IMR-90 (cell line): Measurements from ENCODE around the gene GRIN2A. TPM values are rescaled to one million over a fixed set of nuclear protein-coding genes. Genes with fewer than 3 reads are reported as not detected.

Experiments used
- ATAC-seq: fragments of 200-7000 bp; cut with Tn5 transposase; 2 replicates; pipeline ENCODE4 v1.9.1; 2020; ENCODE audit warnings: low read depth, mild to moderate bottlenecking, moderate library complexity
- BruUV-seq: library from RNA; stranded (reverse); fragments of 400-500 nt; replicated peaks from 2 replicates; lab custom pipeline; 2021; lab: Mats Ljungman, UMichigan
- CTCF ChIA-PET: fragments of 300-600 bp; formaldehyde crosslinking; extraction: SDS; loops from one replicate; lab custom pipeline; 2021; ENCODE audit warnings: antibody characterized with exemption; lab: Yijun Ruan, JAX
- POLR2A ChIA-PET: fragments of 300-600 bp; sonication (Branson Sonifier 250); formaldehyde crosslinking; loops from one replicate; lab custom pipeline; 2022; ENCODE audit warnings: antibody characterized with exemption; ENCODE audit not compliant: unreplicated experiment; lab: Charles Lee
- DNase-seq: peaks from one replicate; pipeline ENCODE4 v3.0.0; 2013
- H2AFZ ChIP-seq: replicated peaks from 2 replicates; pipeline ENCODE3; 2013; ENCODE audit warnings: low read length, mild to moderate bottlenecking; ENCODE audit not compliant: poor library complexity
- H2AK5ac ChIP-seq: 2 replicates; pipeline ENCODE4 v1.6.1; 2013; ENCODE audit warnings: low read depth, low read length, inconsistent platforms
- H2AK9ac ChIP-seq: replicated peaks from 2 replicates; pipeline ENCODE3; 2013; ENCODE audit warnings: mild to moderate bottlenecking, low read depth, low read length, moderate library complexity; ENCODE audit not compliant: poor library complexity
- H2BK120ac ChIP-seq: 2 replicates; pipeline ENCODE4 v1.6.1; 2013; ENCODE audit warnings: low read depth, low read length, inconsistent platforms
- H2BK15ac ChIP-seq: 3 replicates; pipeline ENCODE4 v1.6.1; 2013; ENCODE audit warnings: low read depth, low read length, inconsistent platforms
- H2BK20ac ChIP-seq: 2 replicates; pipeline ENCODE4 v1.6.1; 2013; ENCODE audit warnings: low read depth, mild to moderate bottlenecking, inconsistent platforms, low read length, moderate library complexity
- H2BK5ac ChIP-seq: 2 replicates; pipeline ENCODE4 v1.6.1; 2013; ENCODE audit warnings: mild to moderate bottlenecking, low read depth, low read length, inconsistent platforms; ENCODE audit not compliant: poor library complexity, severe bottlenecking
- H3K14ac ChIP-seq: replicated peaks from 2 replicates; pipeline ENCODE4 v1.6.1; 2013; ENCODE audit warnings: low read depth, low read length, inconsistent platforms
- H3K18ac ChIP-seq: 2 replicates; pipeline ENCODE4 v1.6.1; 2013; ENCODE audit warnings: low read depth, low read length, control low read depth
- H3K23ac ChIP-seq: 2 replicates; pipeline ENCODE4 v1.6.1; 2013; ENCODE audit warnings: low read depth, low read length, inconsistent platforms
- H3K27ac ChIP-seq: 2 replicates; pipeline ENCODE4 v1.5.1; 2013; ENCODE audit warnings: mild to moderate bottlenecking, control low read depth, low read length; ENCODE audit not compliant: insufficient read depth
- H3K27me3 ChIP-seq: 2 replicates; pipeline ENCODE4 v1.6.1; 2013; ENCODE audit warnings: low read length; ENCODE audit not compliant: control insufficient read depth, insufficient read depth
- H3K36me3 ChIP-seq: 2 replicates; pipeline ENCODE4 v1.6.1; 2013; ENCODE audit warnings: low read length, mixed read lengths; ENCODE audit not compliant: control insufficient read depth, insufficient read depth
- H3K4ac ChIP-seq: 2 replicates; pipeline ENCODE4 v1.6.1; 2013; ENCODE audit warnings: low read depth, low read length, inconsistent platforms
- H3K4me1 ChIP-seq: 2 replicates; pipeline ENCODE4 v1.6.1; 2013; ENCODE audit warnings: low read length, mixed read lengths; ENCODE audit not compliant: control insufficient read depth, insufficient read depth
- H3K4me2 ChIP-seq: 2 replicates; pipeline ENCODE4 v1.6.1; 2013; ENCODE audit warnings: low read depth, mild to moderate bottlenecking, control low read depth, low read length, moderate library complexity
- H3K4me3 ChIP-seq: 2 replicates; pipeline ENCODE4 v1.5.1; 2013; ENCODE audit warnings: low read depth, mild to moderate bottlenecking, control low read depth, low read length, moderate library complexity; ENCODE audit not compliant: insufficient read depth
- H3K56ac ChIP-seq: 2 replicates; pipeline ENCODE4 v1.6.1; 2013; ENCODE audit warnings: low read length, inconsistent platforms; ENCODE audit not compliant: insufficient read depth; ENCODE audit errors: extremely low read depth
- H3K79me1 ChIP-seq, 2 experiments: 2 replicates each; pipeline ENCODE4 v1.6.1; 2013; ENCODE audit warnings: low read length in 2 of 2, inconsistent platforms in 1 of 2, low read depth in 1 of 2
- H3K9ac ChIP-seq: 2 replicates; pipeline ENCODE4 v1.6.1; 2013; ENCODE audit warnings: low read depth, low read length, control low read depth
- H3K9me1 ChIP-seq: 2 replicates; pipeline ENCODE4 v1.6.1; 2013; ENCODE audit warnings: low read length, inconsistent platforms; ENCODE audit not compliant: insufficient read depth
- H3K9me3 ChIP-seq: 2 replicates; pipeline ENCODE4 v1.6.1; 2013; ENCODE audit warnings: low read length; ENCODE audit not compliant: control insufficient read depth, insufficient read depth
- H4K20me1 ChIP-seq: 2 replicates; pipeline ENCODE4 v1.6.1; 2013; ENCODE audit warnings: low read length, inconsistent platforms; ENCODE audit not compliant: insufficient read depth
- H4K5ac ChIP-seq: 2 replicates; pipeline ENCODE4 v1.6.1; 2013; ENCODE audit warnings: mild to moderate bottlenecking, low read depth, low read length, control low read depth
- H4K8ac ChIP-seq, 2 experiments: 2 replicates each; pipeline ENCODE4 v1.6.1; 2013; ENCODE audit warnings: low read depth in 2 of 2, low read length in 2 of 2, control low read depth in 1 of 2, inconsistent platforms in 1 of 2
- H4K91ac ChIP-seq: 2 replicates; pipeline ENCODE4 v1.6.1; 2013; ENCODE audit warnings: low read depth, low read length, inconsistent platforms; ENCODE audit not compliant: insufficient read depth
- CHD1 ChIP-seq: IDR thresholded peaks from 2 replicates; pipeline ENCODE4 v1.6.1; 2012; ENCODE audit warnings: low read depth, low read length, improper control_type of control experiment
- WGBS, 2 experiments: methylation state at CpG; one replicate each; pipeline versions ENCODE4 v1.1.5 to v1.1.7; 2013; ENCODE audit warnings: missing lambda C conversion rate in 2 of 2; ENCODE audit not compliant: insufficient read length in 1 of 2; ENCODE audit errors: extremely low coverage in 2 of 2; 5-methylcytosine and 5-hydroxymethylcytosine counted together
- dilution Hi-C: fragments of 300-500 bp; cut with HindIII; formaldehyde crosslinking; loops from one replicate; pipeline ENCODE4 v1.14.3; 2018; ENCODE audit warnings: low sequenced_read_pairs; ENCODE audit not compliant: unreplicated experiment
- in situ Hi-C: fragments of 300-500 bp; cut with MboI; formaldehyde crosslinking; loops from 3 replicates; pipeline ENCODE4 v1.14.3; 2019; ENCODE audit warnings: low sequenced_read_pairs, inconsistent platforms, mixed read lengths
- intact Hi-C: fragments of 100-400 bp; cut with micrococcal nuclease; formaldehyde crosslinking; loops from 2 replicates; pipeline ENCODE4 v1.10.0; 2022
- polyA plus RNA-seq, 3 experiments: library from polyadenylated mRNA; depleted of rRNA; stranded (reverse); fragments of >200 nt; gene quantifications; 2 replicates each; pipeline ENCODE4 v1.2.3, GENCODE V29; 2012; ENCODE audit warnings: low replicate concordance in 1 of 3
- total RNA-seq: library from RNA; depleted of rRNA; stranded (reverse); fragments of >200 nt; gene quantifications from 2 replicates; pipeline ENCODE4 v1.2.3, GENCODE V29; 2012

Gene GRIN2A
- total and polyA plus RNA-seq, 2 of the 4 experiments (the other 2 are of a cell fraction) = under 0.01 TPM; not detected in 1

GRCh38 chr16:9840761-9841665 lies 341.2 kb downstream of the GRIN2A start:
- no peak overlapping the region for H2BK5ac ChIP-seq
- no peak overlapping the region for H2AK9ac ChIP-seq
- H2AFZ ChIP-seq = no peak overlapping the region
- H3K9ac ChIP-seq = no peak overlapping the region
- no peaks in the 10 kb centered on the region for H3K36me3 ChIP-seq
- CTCF ChIA-PET = no interaction called here
- peaks cover 5% of the 10 kb centered on the region for H3K9me3 ChIP-seq
- no peak overlapping the region for H2BK20ac ChIP-seq
- no peak overlapping the region for H4K5ac ChIP-seq
- no peak overlapping the region for H2BK15ac ChIP-seq
- no peak overlapping the region for H3K56ac ChIP-seq
- H2BK120ac ChIP-seq = no peak overlapping the region
- dilution Hi-C loops (no loop called here), in situ Hi-C loops (no loop called here), intact Hi-C loops (no loop called here)
- H3K4me2 ChIP-seq = no peak overlapping the region
- no peak overlapping the region for H3K4me3 ChIP-seq
- H3K18ac ChIP-seq = no peak overlapping the region
- no peaks in the 10 kb centered on the region for H4K20me1 ChIP-seq
- no peak overlapping the region for H3K14ac ChIP-seq
- TF ChIP-seq CHD1 = no peak
- POLR2A ChIA-PET = no interaction called here
- BruUV-seq = no TSS peak
- H3K79me1 ChIP-seq = no peaks in the 10 kb centered on the region
- no peak overlapping the region for H3K23ac ChIP-seq
- no CpG with 5 or more reads among the region's 4 CpGs for WGBS, 2 experiments
- H4K91ac ChIP-seq = no peak overlapping the region
- no peak overlapping the region for H3K4ac ChIP-seq
- DNase-seq (no peak), ATAC-seq (no peak)
- H4K8ac ChIP-seq = no peak overlapping the region
- no peaks in the 10 kb centered on the region for H3K27me3 ChIP-seq
- no peak overlapping the region for H3K27ac ChIP-seq
- H3K9me1 ChIP-seq = no peaks in the 10 kb centered on the region
- H2AK5ac ChIP-seq = no peak overlapping the region
- no peaks in the 10 kb centered on the region for H3K4me1 ChIP-seq
